Measurements from ENCODE around the gene GGT5.

GGT5 gene

DNA sequence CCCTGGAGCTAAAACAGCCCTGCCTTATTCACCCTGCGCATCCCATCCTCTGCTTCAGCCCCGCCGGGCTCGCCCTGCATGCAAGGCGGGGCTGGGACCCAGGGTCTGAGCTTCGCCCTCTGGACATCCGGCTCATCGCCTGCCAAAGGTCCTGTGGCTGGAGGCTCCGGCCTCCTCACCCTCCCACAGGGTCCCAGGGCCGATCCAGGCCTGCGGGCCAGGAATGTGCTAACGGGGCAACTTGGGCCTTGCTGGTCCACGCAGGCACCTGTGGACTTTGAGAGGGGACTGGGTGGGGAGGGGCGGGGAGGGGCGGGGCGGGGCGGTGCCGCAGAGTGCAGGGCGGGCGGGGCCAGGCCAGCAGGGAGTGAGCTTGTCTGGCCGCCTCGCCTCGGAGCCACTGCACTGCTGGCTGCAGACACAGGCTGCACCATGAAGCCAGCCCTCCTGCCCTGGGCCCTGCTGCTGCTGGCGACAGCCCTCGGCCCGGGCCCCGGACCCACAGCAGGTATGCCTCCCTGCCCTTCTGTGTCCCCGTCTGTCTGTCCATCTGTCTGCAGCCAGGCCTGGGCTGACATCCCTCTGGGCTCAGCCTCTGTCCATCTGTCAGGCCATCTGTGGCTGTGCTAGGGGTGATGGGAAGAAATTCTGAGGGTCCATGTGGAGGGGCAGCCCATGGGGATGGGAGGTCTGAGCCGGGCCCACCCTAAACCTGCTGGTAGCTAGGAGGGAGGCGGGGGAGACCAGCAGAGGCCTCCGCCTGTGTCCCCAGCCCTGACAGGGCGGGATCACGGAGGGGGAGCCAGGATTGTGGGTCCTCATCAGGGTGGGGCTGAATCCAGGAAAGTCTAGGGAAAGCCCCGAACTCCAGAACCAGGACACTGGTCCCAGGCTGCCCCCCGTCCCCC is 63.5 kb downstream of the GGT5 start, which contains the start of gene SUSD2:
SUSD2 (plus strand) TSS at position 400 of the 908 bp plus-strand sequence; CDS start at position 433, 33 bp downstream.
- DNase-seq: no peak

DNA sequence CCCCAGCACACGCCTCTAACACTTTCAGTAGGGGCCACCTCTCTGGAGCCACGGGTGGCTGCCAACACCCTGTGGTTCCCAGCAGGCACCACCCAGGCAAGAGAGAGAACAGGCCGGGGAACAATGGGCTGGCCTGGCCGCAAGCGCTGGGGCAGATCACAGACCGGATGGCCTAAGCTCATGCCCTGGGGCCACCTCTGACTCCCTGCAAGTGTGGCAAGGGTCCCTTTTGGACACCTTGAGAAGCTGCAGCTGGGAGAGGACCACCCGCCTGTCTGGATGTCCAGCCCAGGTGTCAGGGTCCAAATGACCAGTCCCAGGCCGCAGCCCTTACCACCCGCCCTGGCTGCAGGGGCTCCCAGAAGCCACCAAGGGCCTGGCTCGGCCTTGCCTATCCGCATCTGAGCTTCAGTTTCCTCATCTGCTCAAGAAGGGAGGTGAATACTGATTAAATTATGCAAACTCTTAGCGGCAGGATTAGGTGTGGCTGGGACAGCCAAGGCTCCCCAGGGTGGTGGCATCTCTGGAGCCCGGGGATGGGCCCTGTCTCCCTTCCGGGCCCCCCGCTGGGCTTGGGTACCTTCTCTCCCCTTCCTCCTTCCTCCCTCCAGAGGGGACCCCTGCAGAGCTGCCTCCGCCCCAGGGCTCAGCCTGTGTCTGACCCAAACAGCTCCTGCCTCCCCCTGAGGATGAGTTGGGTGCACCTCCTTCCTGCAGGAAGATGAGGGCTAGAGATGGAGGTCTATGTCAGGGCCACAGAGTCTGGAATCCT is 64.4 kb downstream of the GGT5 start:
- DNase-seq: no peak

DNA sequence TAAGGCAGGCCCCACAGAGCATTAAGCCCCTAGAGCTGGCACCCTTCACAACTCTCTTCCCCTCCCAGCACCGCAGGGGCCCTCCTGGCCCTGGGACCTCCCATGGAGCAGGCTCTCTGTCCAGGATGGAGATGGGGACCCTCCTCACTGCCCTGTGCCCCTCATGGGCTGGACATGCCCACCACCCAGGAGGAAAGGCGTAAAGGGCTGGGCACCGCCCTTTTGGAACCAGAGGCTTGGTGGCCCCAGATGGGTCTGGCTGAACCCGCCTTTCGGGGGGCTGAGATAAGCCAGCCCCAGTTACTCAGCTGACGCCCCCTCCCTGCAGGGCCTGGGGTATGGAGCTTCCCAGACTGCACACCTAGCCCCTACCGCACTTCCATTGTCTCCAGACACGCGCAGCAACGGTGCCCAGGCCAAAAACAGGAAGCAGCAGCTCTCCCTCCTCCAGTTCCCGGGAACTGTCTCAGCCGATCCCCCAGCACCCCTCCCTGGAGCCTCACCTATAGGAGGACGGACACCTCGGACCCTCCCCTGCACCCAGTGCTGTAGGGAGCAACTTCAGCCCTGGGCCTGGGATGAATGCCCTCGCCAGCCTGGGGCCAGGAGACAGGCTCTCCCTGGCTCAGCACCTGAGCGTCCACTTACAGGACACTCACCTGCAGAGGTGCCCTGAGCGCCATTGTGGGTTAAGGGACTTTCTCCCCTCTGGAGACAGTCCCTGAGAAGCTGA is 65.2 kb downstream of the GGT5 start:
- DNase-seq: no peak

DNA sequence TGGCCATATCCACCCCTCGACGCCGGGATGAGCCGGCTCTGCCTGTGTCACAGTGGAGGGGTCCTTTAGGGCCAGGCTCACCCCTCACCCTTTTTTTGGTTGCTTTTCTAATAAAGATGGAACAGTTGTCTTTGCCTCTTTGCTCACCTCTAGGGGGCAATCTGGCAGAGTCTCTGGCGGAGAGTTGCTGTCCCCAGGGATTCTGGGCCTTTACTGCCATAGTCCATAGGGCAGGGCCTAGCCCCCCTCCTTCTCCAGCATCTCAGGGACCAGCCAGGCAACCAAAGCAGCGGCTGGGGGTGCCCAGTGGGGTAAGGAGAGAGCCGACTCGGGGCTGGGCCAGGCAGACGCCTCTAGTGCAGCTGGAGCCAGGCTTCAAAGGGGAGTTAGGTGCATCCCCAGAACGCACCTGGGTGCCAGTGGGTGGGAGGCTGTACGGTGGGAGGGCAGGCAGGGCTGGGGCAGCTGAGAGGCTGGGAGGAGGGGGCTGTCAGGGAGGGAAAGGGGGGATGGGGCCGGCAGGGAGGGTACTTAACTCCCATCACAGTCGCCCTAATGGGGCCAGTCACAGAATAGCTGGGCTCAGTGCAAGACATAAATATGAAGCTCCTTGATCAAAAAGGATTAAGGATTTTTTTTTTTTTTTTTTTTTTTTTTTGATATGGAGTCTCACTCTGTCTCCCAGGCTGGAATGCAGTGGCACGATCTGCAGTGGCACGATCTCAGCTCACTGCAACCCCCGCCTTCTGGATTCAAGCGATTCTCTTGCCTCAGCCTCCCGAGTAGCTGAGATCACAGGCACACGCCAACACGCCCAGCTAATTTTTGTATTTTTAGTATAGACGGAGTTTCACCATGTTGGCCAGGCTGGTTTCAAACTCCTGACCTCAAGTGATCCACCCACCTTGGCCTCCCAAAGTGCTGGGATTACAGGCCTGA is 66.1 kb downstream of the GGT5 start:
- no peak for DNase-seq

DNA sequence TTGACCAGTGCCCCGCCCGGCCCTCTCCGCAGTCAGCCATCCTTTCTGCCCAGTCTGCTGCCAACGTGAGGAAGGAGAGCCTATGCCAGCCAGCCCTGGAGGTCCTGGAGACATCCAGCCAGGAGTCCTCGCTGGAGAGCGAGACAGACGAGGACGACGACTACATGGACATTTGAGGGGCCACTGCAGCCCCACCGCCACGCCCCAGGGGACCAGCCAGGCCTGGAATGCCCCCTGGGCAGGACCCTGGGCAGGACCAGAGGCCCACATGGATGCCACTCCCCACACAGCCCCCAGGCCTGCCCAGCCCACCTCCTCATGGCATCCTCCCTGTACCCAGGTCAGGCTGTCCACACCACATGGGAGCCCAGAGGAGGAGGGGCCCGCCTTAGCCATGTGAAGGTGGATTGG is 66.9 kb downstream of the GGT5 start:
- DNase-seq: no peak

DNA sequence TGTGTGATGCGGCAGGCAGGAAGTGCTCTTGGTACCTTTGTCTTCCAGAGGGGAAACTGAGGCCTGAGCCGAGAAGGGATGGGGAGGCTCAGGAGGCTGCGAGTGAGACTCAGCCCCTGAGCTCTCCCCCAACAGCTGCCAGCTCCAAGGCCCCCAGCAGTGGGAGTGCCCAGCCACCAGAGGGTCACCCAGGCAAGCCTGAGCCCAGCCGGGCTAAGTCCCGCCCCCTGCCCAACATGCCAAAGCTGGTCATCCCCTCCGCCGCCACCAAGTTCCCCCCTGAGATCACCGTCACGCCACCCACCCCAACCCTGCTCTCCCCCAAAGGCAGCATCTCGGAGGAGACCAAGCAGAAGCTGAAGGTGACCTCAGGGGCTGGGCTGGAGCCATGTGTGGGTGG is 67.4 kb downstream of the GGT5 start:
- DNase-seq: no peak

DNA sequence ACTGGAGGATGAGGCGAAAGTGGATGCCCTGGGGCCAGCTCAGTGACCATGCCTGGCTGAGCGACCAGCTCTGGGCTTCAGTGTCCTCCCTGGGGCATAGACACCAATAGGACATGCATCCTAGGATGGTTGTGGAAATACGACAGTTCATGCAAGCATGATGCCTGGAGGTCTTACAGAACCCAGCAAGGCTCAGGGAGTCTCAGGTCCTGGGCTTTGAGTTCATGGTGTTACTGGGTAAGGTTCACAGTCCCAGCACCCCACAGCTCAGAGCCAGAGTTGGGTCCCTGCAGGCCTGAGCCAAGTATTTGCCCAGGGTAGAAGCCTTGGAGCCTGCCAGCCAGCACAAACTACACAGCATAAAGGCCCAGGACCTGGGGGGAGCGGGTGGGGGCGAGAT is 67.8 kb downstream of the GGT5 start:
- DNase-seq: no peak

DNA sequence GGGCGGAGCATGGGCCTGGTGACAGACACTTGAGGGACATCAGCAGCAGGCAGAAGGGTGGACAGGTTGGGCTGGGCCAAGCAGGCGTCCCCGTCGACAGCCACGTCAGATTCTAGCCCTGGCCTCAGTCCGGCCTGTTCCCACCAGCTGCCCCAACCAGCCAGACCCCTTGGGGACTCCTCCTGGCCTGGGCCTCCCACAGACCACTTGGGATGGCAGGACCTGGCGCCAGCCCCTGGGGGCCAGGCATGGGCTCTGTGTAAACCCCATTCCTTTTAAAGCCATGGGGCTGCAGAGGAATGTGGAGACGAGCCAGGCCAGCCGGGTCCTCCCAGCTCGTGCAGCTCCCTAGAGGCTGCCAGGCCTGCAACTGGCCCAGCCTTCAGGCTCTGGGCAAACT is 68.3 kb downstream of the GGT5 start:
- DNase-seq: no peak

DNA sequence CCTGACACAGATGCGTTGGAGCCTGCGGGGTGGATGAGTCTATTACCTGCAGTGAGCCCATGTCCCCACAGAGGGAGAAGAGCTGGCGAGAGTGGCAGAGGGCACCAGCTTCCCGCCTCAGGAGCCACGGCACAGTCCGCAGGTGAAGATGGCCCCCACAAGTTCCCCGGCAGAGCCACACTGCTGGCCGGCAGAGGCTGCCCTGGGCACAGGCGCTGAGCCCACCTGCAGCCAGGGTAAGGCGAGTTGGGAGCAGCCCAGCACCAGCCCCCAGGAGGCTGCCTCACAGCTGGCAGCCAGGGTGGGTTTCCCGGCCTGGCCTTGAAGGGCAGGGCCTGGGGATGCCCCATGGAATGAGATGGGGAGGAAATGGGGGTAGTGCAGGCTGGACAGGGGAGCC is 68.8 kb downstream of the GGT5 start:
- no peak for DNase-seq

DNA sequence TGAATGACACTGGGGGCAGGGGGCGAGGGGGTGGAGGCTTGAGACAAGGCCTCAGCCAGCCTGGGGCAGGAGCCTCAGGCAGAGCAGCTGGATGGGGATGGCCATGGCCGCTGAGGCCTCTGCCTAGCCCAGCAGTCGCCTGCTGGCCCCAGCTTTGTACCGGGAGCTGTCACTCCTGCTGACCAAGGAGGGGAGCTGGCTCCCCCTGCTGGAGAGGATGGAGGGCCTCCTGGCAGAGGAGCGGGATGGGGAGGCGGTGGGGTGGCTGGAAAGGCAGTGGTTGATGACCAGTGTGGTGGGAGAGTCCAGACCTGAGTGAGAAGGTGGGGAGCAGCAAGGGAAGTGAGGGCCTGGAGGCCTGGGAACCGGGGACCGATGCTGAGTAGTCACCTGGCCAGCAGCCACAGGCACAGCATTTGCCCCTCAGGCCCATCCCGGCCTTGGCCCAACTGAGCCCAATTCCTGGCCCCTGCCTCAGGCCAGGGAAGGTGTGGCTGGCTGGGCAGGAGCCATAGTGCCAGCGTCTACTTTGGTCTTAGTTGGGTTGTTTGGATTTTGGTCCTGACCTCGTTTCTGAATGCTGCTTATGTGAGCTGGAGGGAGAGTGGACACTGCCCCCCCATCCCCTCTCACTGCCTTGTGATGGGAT is 69.6 kb downstream of the GGT5 start:
- DNase-seq: peak; percentile 65 to 69

DNA sequence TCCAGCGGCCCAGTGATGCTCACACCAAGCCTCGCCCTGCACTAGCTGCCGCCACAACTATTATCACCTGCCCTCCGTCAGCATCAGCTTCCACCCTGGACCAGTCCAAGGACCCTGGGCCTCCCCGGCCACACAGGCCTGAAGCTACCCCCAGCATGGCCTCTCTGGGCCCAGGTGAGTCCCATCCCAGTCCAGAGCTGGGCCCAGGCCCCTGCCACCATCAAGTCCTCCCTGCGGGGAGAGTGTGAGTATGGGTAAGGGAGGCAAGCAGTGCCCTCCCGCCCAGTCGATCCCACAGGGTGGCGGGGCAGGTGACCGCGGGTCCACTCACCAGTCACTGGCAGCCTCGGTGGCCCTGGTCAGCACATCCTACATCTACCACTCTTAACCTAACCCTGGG is 73.1 kb downstream of the GGT5 start:
- no peak for DNase-seq

DNA sequence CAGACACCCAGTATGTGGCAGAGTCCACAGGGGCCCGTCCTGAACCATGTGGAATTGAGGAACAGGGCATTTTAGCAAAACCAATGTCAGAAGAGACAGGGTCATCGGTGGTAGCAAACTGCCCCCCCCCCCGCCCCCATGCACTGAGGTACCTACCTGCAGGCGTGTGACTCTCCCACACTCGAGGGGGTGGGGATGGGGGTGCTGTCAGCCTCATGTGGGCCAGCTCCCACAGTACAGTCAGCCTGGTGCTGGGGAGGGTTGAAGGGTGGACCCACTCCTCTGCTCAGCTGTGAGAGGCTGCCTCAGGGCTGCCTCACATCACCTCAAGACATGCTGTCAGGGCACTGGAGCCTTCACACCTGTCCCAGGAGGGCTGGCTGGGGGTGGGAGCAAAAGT is 74.2 kb downstream of the GGT5 start:
- DNase-seq: no peak

DNA sequence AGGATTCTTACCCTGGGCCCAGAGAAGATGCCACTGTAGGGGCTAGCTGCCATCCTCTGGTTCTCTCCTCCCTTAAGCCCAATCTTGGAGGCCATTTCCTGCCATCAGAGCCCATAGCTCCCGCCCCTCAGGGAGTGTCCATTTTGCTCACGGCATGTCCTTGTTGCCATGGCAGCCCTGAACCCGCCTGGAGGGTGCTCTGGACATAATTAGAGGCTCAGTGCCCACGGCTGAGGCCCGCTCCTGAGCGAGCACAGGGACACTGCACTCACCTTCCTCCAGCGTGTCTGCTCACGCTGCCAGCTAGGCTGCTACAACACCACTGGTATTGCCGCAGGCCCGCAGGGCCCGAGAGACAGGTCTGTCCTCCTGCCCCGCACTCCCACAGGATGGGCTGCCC is 74.7 kb downstream of the GGT5 start:
- DNase-seq: no peak

Data from CD4-positive, alpha-beta T cell treated with Interleukin-4 for 1 hour (primary cell).